NCI-H69 (cell line): Measurements from ENCODE around the gene LIN28B.

Experiments used
- DNase-seq: peaks from one replicate; lab custom pipeline; 2025; lab: John Stamatoyannopoulos, UW

Gene LIN28B, protein sequence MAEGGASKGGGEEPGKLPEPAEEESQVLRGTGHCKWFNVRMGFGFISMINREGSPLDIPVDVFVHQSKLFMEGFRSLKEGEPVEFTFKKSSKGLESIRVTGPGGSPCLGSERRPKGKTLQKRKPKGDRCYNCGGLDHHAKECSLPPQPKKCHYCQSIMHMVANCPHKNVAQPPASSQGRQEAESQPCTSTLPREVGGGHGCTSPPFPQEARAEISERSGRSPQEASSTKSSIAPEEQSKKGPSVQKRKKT

DNA sequence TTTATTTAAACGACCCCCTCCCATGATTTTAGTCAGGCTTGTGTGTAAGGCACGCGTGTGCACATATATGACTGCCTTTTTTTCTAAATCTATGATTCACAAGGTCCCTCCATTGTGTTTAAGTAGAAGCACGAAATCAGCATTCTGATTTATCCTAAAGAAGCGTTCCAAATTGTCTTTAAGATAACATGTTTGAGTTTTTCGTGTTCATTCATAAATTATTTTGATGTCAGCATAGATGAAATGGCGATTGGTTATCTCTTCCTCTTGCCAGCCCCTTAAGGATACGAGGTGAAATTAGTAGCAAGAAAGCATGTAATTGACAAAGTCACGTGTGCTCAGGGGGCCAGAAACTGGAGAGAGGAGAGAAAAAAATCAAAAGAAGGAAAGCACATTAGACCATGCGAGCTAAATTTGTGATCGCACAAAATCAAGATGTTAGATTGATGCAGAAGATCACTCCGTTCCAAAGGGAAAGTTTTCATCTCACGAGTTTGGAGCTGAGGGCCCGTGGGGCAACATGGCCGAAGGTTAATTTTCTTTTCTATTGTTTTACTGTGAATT lies at the start of gene LIN28B:
TSS of gene LIN28B (plus strand) at position 377 of the 564 bp plus-strand sequence. CDS start at position 521, 144 bp downstream.
- peak; percentile 93 for DNase-seq

DNA sequence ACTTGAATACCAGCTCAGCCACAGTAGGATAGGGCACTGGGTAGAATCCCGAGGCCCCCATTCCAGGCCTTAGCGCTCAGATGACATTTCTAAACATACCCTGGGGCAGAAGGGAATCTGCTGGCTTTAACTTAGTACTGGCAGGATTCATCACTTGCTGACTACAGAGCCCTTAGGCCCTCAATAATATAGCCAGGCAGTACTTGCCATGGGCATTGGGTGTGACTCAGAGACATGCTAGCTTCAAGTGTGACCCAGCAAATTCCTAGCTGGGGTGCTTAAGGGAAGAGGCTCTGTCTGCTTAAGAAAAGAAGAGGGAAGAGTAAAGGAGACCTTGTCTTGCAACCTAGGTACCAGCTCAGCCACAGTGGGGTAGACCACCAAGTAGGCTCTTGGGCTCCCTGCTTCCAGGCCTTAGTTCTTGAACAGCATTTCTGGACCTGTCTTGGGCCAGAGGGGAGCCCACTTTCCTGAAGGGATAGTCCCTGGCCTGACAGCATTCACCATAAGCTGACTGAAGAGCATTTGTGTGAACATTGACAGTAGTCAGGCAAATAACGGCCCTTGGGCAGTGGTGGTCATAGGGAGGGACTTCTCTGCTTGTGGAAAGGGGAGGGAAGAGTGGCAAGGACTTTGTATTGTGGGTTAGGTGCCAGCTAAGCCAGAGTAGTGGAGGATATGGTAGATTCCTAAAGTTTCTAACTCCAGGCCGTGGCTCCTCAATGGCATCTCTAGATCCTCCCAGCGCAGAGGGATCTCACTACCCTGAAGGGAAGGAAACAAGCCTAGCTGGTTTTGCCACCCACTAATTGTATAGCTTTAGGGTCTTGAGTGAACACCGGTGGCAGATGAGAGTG lies 48.6 kb upstream of the LIN28B start:
- no peak for DNase-seq

DNA sequence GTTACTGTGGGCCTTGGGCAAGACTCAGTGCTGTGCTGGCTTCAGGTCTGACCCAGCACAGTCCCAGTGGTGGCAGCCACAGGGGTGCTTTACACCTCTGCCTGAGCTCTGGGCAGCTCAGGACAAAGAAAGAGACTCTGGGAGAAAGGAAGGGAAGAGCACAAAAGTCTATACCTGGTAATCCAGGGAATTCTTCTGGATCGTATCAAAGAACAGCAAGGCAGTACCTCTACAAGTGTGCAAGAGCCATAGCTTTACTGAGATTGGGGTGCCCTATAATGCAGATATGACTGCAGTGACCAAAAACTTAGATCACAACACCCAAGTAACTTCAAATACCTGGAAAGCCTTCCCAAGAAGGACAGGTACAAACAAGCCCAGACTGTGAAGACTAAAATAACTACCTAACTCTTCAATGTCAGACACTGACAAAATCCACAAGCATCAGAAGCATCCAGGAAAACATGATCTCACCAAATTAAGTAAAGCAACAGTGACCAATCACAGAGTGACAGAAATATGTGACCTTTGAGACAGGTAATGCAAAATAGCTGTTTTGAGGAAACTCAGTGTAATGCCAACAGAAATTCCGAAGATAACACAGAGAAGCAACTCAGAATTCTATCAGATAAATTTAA lies 47.9 kb upstream of the LIN28B start:
- no peak for DNase-seq

DNA sequence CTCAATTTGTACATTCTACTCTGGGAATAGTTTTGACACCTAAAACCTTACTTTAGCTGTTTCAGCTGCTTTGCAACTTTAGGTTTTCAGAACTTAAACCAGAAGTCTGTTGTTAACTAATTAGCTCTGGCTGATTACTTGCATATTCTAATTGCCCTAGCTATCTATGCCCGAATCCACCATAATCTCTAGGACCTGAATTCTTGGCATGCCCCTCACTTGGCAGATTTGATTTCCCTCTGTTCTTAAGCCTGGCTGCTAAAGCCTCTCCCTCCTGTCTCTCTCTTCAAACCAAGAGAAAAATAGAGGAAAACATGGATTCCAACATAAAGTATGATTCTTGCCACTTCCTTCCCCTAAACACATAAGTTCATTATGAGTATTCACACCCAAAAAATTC lies 35.0 kb upstream of the LIN28B start:
- DNase-seq: no peak

DNA sequence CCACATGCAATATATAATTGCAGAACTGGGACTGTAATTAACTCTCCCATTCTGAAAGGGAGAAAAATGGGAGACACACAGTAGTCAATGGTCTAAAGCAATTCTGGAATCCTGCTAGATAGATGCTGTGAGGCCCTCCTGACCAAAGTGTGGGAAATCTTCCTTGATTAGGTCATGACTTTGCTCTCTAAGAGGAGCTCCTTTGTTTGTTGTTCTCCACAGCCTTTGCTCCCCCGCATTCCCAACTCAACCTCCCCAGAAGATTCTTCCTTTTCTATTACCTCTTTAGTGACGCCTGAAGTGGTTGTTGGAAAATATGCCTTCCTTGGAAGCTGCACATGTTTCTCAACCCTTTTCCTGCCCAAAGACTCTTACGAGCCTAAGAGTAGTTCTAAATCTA lies 28.8 kb upstream of the LIN28B start:
- peak; percentile 24 for DNase-seq

DNA sequence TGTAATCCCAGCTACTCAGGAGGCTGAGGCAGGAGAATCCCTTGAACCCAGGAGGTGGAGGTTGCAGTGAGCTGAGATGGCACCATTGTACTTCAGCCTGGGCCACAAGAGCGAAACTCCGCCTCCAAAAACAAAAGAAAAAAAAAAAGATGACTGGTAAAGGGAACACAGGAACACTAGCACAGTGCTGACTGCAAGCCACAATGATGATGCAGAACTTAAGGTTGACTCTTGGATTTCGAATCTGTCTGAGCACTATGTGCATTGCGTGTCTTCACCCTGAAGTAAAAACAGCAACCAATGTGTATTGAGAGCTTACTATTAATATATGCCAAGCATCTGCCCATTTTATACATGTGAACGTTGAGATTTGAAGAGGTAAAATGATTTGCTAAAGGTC lies 27.6 kb upstream of the LIN28B start:
- DNase-seq: no peak

DNA sequence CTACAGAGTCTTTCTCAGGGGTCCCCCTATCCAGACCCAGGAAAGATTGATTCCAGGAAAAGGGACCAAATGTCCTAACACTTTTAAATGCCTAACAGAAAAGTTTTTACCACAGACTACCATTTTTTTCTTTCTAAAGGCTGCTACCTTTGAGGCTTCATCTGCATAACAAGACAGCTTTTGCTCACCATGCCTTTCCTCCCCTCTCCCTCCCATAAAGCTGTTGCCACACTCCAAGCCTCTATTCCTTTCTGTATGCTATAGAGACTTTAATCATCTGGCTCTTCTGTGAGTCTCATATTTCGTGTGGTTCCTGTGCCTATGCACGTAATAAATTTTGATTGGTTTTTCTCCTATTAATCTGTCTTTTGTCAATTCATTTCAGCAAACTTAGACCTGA lies 26.0 kb upstream of the LIN28B start:
- DNase-seq: no peak

DNA sequence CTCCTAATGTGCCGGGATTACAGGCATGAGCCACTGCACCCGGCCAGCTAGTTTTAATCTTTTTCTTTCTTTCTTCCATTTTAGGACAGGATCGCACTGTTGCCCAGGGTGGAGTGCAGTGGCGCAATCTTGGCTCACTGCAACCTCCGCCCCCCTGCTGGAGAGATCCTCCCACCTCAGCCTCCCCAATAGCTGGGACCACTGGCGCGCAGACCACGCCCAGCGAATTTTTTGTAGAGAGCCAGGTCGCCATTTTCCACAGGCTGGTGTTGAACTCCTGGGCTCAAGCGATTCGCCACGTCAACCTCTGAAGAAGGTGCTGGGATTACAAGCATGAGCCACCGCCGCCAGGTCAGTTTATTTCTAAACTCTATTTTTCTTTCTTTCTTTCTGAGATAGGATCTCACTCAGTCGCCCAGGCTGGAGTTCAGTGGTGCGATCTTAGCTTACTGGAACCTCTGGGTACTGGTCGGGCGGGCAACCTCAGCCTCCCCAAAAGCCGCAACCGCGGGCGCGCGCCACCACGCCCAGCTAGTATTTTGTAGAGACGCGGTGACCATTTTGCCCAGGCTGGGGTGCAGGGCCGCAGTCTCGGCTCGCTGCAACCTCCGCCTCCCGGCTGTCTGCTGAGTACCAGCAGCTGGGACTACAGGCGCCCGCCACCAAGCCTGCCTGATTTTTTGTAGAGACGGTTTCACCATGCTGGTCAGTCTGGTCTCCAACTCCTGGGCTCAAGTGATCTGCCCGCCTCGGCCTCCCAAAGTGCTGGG lies 20.0 kb upstream of the LIN28B start:
- DNase-seq: no peak

DNA sequence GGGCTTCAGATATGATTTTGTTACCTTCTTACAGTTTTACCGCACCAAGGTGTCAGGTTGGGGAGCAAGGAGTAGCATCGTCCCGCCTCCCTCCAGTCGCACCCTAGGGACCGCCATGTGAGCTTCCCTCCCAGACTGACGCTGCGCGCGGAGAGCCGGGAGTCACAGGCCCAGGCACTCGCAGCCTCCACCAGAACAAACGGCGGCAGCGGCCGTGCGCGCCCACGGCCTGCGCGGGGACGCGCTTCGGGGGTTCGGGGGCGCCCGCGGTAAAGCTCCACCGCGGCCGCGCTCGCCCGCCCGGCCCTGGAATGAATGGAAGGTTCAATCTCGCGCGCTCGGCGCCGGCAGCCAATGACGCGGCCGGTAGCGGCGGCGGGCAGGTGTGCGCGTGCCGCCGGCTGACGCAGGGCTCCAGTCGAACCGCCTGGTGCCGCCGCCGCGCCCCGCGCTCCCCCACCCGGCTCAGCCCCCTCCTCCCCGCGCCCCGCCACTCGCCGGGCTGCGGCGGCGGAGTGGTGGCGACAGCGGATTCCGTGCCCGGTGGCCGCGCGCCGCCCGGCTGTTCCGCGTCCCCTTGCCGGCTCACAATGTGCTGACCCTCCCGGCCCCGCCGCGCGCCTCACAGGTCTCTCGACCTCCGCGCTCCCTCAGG lies 16.5 kb upstream of the LIN28B start:
- DNase-seq: no peak

DNA sequence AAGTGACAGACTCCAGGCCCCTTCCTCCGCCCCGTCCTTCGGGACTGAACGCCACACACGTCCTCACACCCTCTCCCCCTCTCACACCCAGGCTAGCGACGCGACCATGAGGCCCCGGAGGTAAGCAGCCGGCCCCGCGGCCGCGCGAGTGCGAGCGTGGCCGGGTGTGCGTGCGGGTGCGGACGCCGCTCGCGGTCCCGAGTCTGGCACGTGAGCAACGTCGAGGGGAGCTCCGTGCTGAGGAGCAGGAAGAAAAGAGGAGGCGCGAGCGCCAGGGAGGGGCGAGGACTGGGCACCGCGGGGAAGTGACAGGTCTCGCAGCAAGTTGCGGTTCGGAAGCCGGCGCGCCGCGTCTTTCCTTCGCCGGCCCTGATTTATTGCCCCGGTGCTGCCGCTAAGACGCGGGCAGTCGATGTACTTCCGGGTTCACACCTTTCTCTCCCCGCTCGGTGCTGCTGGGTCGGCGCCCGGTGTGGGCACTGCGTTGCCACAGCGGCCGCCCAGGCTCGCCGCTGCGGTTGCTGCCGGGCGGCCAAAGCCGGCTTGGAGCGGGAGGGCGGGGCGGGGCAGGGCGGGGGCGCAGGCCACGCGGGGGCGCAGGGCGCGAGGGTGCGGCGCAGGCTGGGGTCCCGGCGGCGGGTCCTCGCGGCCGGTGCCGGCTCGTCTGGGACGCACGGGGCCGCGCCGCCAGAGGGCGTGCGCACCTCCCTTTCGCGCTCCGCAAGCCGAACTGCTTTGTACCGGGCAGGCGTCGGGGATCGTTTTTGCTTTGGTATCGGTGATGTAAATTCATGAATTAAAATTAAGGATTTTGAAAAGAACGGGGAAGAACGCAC lies 15.8 kb upstream of the LIN28B start:
- no peak for DNase-seq

DNA sequence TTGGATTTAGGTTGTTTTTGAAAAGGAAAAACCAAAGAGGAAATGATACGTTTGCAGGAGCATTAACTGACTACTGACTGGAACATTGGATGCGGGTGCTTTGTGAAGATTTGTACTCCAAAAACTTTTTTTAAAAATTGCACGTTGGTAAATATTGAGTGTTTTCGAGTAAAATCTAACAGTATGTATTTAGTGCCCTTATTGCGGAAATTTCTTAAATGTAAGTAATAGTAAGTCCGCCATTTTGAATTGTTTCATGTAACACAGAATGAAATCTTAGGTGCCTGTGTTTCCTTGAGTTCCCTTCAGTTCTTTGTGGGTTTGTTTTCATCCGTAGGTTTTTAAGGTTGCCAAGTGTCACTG lies 15.2 kb upstream of the LIN28B start:
- no peak for DNase-seq

DNA sequence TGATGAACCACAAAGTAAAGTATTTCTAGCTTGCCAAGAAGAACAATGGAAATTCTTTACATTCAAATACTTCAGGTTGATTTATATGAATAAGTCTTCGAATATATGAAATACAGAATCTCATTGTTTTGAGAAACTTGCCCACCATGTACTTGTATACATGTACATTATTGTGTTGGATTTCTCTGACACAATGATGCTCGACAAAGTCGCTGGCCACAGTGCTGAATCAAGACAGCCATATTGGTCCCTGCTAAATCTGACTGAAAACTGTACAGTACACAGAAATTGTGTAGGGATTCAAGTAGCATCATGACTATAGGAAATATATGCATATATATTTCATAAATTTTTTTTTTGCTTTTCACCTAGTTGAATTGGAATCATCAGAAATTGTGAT lies 13.1 kb upstream of the LIN28B start:
- no peak for DNase-seq

DNA sequence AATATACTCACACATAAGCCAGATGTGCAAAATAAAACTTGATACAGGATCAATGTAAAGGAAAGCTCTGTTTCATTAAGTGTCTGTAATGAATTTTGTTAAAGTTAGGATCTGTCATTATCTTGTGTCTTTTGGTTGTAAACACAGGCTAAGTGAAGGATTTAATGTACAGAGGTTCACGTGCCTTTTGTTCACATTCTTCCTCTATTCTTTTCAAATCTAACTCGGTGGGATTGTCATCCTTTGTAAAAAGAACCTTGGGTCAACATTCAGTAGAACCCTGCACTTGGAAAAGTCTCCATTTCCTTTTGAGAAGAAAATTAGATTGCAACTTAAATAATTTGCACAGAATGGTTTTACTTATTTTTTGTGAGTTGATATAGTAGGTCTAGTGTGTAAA lies 7.7 kb upstream of the LIN28B start:
- DNase-seq: peak; percentile 27

DNA sequence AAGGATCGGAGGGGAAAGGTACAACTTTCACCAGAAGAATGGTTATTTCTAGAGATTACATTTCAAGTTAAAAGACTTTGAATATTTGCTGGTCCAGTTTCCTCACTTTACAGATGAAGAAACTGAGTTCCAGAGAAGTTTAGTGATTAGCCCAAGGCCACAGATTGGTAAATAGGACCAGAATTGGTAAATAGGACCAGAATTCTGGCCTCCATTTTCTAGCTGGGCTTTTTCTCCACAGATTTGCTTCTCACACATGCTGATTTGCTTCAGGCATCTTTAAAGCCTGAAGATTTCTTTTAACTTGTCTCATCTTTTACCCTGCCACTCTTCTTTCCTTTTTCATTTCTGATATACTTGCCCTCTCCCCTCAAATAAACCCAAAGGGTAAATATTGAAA lies 5.2 kb upstream of the LIN28B start:
- no peak for DNase-seq

DNA sequence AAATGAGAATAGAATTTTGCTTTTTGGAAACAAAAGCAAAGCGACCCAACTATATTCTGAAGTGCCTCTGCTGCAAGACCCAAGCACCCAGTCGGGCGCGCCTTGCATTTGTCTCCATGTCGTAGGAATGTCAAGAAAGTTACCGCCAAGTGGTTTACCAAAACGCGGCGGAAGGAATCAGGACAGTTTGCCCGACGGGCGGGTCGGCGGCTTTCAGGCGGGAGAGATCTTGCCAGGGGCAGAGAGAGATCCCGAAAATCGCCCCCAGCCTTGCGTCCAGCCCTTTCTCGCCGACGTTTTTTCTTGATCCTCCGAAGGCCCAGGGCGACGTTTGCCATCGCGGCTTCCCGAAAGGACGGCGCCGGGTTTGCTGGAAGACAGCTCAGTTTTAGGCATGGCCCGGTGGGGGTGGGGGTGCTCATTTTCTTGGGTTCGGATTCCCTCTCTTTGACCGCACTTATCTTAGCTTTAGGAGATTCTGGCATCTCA lies 4.0 kb upstream of the LIN28B start:
- DNase-seq: no peak

DNA sequence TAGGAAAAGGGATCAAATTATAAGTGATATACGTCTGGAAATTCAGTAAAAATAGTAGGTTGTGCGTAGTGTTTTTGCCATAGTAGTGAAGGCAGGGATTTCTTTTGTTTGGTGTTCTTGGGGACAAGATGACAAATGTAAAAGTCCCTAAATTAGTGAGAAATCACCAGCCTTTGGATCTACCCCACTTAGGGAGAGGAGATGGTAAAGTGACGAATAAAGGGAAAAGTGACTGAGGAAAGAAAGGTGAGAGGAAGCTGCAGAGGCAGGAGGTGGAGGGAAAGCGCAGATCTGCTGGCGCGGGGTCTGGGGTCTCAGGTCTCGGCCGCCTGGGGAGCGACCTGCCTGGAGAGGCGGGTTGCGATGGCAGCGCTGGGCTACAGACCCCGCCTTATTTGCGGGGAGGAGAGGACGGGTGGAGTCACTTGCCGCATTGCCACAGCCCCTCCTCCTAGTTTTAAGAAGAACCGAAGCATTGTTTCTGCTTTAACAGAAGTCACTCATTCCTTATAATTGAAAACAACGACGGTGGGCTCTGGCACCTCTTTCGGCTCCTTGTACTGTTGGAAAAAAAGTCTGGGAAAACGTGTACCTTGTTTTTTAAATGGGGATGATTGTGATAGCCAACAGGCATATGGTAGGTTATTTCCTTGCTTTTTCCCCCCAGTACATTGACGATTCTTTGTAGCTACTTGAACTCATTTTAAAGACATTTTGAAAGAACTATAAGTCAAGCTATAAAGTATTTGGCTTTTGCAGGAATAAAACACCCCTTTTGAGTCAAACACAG lies 3.3 kb upstream of the LIN28B start:
- DNase-seq: peak; percentile 83

DNA sequence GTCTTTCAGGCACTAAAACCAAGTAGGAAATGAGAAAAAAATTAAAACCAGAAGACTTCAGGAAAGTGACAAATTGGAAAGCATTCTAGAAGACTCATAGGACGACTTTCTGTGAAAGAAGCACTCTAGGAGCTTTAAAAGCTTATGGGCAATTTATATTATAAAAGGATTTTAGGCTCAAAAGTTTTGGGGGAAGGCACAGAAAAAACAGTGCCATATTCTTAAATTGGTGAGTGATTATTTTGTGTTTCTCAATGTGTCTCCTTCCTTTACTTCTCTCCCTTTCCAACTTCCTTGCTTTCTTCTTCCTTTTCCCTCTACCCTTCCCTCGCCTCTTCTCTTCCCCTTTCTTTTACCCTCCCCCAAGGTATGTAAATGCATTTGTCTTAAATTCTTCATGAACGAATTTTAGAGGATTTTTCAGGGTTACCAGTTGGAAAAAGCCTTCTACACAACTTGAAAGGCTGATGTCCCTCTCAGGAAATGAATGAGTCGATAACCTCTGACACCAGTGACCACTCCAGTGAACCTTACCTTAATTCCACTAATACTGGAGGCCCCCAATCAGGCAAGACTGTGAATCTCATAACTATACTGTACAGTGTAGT lies 2.6 kb upstream of the LIN28B start:
- peak; percentile 56 for DNase-seq

DNA sequence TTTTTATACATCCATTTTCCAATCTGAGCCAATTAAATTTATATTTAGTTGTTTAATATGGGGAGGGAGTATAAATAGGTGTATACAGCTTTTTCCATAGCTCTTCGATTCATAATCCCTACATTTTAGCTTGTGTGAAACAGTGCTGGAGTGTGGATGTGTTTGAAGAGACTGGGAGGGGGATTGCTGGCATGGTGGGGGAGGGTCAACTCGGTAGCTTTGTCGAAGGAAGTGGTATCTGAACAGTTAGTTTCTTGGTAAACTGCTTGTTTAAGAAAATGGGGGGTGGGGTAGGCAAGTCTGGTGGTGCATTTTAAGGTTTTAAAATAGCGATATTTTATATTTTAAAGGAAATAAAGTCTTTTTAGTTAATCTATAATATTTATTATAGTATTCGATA lies 1.4 kb upstream of the LIN28B start:
- DNase-seq: peak; percentile 80
